ENCODE results near the gene WFDC1.

WFDC1 gene

GRCh38 chr16:84294117-84294516 is 561 bp upstream of the WFDC1 start:
- no peak overlapping the region for H3K4me3 ChIP-seq (ENCODE audit: low read depth, low read length)
- peak; percentile 31 for DNase-seq (ENCODE audit: low read depth)
- TF ChIP-seq POLR2A (IDR thresholded peaks at IDR 0.05; ENCODE audit: extremely low read depth, insufficient read length) (no peak), MAX (IDR thresholded peaks at IDR 0.05; ENCODE audit: low read depth, low read length) (peak; percentile 32; the same call in 1 of the 2 replicates), MYC (IDR thresholded peaks at IDR 0.05; ENCODE audit: low read depth, low read length) (no peak)

GRCh38 chr16:84295203-84295860 is 654 bp downstream of the WFDC1 start:
- no peak for DNase-seq (ENCODE audit: low read depth)
- no peak overlapping the region for H3K4me3 ChIP-seq (ENCODE audit: low read depth, low read length)
- TF ChIP-seq POLR2A (IDR thresholded peaks at IDR 0.05; ENCODE audit: extremely low read depth, insufficient read length) = no peak
- no peak for TF ChIP-seq MYC (IDR thresholded peaks at IDR 0.05; ENCODE audit: low read depth, low read length)
- no peak for TF ChIP-seq MAX (IDR thresholded peaks at IDR 0.05; ENCODE audit: low read depth, low read length)
- no peak for TF ChIP-seq CTCF (IDR thresholded peaks at IDR 0.05; ENCODE audit: low read depth, low read length)

- H3K4me3 ChIP-seq (ENCODE audit: low read depth, low read length) = no peak overlapping the region
- TF ChIP-seq POLR2A (IDR thresholded peaks at IDR 0.05; ENCODE audit: extremely low read depth, insufficient read length) (no peak), MYC (IDR thresholded peaks at IDR 0.05; ENCODE audit: low read depth, low read length) (no peak), CTCF (IDR thresholded peaks at IDR 0.05; ENCODE audit: low read depth, low read length) (no peak), MAX (IDR thresholded peaks at IDR 0.05; ENCODE audit: low read depth, low read length) (no peak)
- no peak for DNase-seq (ENCODE audit: low read depth)
Measured at GRCh38 chr16:84298376-84298899, 3.8 kb downstream of the WFDC1 start.

- TF ChIP-seq POLR2A (IDR thresholded peaks at IDR 0.05; ENCODE audit: extremely low read depth, insufficient read length) (no peak), MAX (IDR thresholded peaks at IDR 0.05; ENCODE audit: low read depth, low read length) (no peak), MYC (IDR thresholded peaks at IDR 0.05; ENCODE audit: low read depth, low read length) (no peak), CTCF (IDR thresholded peaks at IDR 0.05; ENCODE audit: low read depth, low read length) (no peak)
- no peak for DNase-seq (ENCODE audit: low read depth)
Measured at GRCh38 chr16:84299734-84300440, 5.2 kb downstream of the WFDC1 start.

GRCh38 chr16:84302111-84302954 is 7.7 kb downstream of the WFDC1 start:
- TF ChIP-seq POLR2A (IDR thresholded peaks at IDR 0.05; ENCODE audit: extremely low read depth, insufficient read length) (no peak), MAX (IDR thresholded peaks at IDR 0.05; ENCODE audit: low read depth, low read length) (no peak), MYC (IDR thresholded peaks at IDR 0.05; ENCODE audit: low read depth, low read length) (no peak), CTCF (IDR thresholded peaks at IDR 0.05; ENCODE audit: low read depth, low read length) (no peak)
- no peak for DNase-seq (ENCODE audit: low read depth)
- H3K4me3 ChIP-seq (ENCODE audit: low read depth, low read length) = no peak overlapping the region

More at GRCh38 chr16:84299734-84300440, 5.2 kb downstream of the WFDC1 start:
- no peak overlapping the region for H3K4me3 ChIP-seq (ENCODE audit: low read depth, low read length)

Measured in NB4 (cell line).